Measurements from ENCODE around the gene LSM2.

Gene LSM2

DNA sequence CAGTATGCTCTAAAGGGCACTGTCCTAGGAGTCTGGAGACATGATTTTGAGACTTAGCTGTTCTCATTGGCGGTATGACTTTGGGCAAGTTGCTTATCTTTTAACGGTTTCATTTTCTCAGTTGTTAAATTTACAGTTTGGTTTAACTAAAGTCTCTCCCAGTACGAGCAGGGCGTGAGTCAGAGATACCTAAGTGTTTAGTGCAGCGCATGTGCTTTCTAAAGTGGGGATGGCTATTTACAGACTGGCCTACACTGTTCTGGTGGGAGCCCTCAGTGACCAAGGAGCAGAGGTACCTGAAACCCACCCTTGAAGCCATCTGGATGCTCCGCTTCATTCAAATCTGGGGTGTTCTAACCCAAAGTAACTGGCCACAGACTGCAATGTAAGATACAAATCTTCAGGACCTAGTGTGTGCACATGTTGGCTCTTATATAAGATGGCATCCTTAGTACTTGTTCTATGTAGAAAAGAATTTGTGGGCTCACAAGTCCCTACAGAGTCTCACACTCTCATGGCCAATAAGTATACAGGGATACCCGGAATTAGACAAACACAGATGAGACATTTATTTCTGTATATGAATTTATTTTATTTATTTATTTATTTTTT lies 56.2 kb downstream of the LSM2 start:
- Histone ChIP-seq H3K36me3 (ENCODE audit: control insufficient read depth in 2 of 2, insufficient read depth in 2 of 2, low read length in 2 of 2) (peaks cover 0 to 6% of the 10 kb centered on the region in 2 donors), H3K9me3 (ENCODE audit: control insufficient read depth in 2 of 2, low read length in 2 of 2) (no peaks in the 10 kb centered on the region), H3K27me3 (ENCODE audit: control insufficient read depth in 2 of 2, insufficient read depth in 2 of 2, low read length in 2 of 2) (no peaks in the 10 kb centered on the region), H3K4me1 (ENCODE audit: control insufficient read depth in 2 of 2, insufficient read depth in 2 of 2, low read length in 2 of 2) (no peaks in the 10 kb centered on the region), H3K9ac (ENCODE audit: low read depth in 1 of 2, low read length in 2 of 2) (no peak overlapping the region), H3K27ac (ENCODE audit: low read depth in 2 of 2, low read length in 2 of 2) (no peak overlapping the region), H3K4me3 (ENCODE audit: low read length in 2 of 2) (no peak overlapping the region)

DNA sequence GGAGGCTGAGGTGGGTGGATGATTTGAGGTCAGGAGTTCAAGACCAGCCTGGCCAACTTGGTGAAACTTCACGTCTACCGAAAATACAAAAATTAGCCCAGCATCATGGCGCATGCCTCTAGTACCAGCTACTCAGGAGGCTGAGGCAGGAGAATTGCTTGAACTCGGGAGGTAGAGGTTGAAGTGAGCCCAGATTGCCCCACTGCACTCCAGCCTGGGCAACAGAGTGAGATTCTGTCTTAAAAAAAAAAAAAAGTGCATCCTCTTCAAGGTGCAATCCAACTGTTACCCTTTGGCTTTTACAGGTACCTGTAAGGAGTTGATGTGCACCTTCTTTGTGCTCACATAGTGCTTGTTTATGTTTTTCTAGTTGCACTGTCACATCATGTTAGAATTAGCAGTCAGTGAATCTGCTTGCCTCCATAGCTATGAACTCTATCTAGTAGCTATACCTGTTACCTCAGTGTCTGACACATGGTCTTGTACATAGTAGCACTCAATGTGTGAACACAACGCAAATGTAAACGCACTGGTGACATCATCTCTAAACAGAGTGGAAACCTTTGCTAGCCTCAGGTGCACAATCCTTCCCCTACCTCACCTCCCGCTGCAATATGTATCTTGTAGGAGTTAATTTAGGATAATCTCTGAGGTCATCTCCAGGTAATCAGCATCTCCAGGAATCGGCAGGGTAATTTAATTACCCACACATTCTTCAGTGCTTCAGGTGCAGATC lies 57.3 kb downstream of the LSM2 start:
- Histone ChIP-seq H3K27me3 (ENCODE audit: control insufficient read depth in 2 of 2, insufficient read depth in 2 of 2, low read length in 2 of 2) (no peaks in the 10 kb centered on the region), H3K36me3 (ENCODE audit: control insufficient read depth in 2 of 2, insufficient read depth in 2 of 2, low read length in 2 of 2) (peaks cover 0 to 6% of the 10 kb centered on the region in 2 donors), H3K4me1 (ENCODE audit: control insufficient read depth in 2 of 2, insufficient read depth in 2 of 2, low read length in 2 of 2) (no peaks in the 10 kb centered on the region), H3K4me3 (ENCODE audit: low read length in 2 of 2) (no peak overlapping the region), H3K9me3 (ENCODE audit: control insufficient read depth in 2 of 2, low read length in 2 of 2) (no peaks in the 10 kb centered on the region), H3K27ac (ENCODE audit: low read depth in 2 of 2, low read length in 2 of 2) (no peak overlapping the region), H3K9ac (ENCODE audit: low read depth in 1 of 2, low read length in 2 of 2) (no peak overlapping the region)

Measured in mucosa of rectum (tissue), 2 donors.